IPS-18c (cell line): Measurements from ENCODE around the gene CSMD2.

Experiments
- H3K4me3 ChIP-seq: 2 replicates; pipeline ENCODE4 v1.7.0; 2013; ENCODE audit warnings: low read depth, mild to moderate bottlenecking, low read length, moderate library complexity; ENCODE audit not compliant: insufficient read depth
- H3K9me3 ChIP-seq: one replicate; pipeline ENCODE4 v1.6.1; 2013; ENCODE audit warnings: mild to moderate bottlenecking, low read length, moderate library complexity; ENCODE audit not compliant: control insufficient read depth, insufficient read depth

Gene CSMD2

GRCh38 chr1:33608825-33609400 lies 556.1 kb downstream of the CSMD2 start:
- Histone ChIP-seq H3K9me3 (no peaks in the 10 kb centered on the region), H3K4me3 (no peak overlapping the region)

DNA sequence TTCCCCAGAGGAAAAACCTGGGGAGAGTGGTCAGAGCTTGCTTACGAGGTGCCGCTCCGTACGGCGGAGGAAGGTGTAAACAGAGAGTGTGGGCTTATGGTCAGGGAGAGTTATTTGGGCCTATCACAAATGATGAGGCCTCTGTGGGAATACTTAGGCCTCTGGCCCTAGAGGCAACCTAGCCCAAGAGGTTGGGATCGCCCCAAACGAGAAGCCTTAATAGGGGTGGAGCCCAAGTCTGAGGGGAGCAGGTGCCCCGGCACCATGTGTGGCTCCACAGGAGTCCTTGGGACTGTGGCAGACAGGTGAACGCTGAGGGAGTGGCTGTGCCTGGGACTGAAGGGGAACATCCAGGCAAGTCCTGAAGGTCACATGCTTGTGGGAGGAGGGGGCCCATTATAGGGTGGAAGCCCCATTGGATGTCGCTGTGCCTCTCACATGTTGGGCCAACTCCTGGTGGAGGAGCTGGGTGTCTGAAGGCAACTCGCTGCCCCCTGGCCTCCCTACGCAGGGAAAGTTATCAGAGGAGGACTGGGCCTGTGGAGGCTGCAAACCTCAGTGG lies 557.5 kb downstream of the CSMD2 start:
- Histone ChIP-seq H3K9me3 (no peaks in the 10 kb centered on the region), H3K4me3 (no peak overlapping the region)

DNA sequence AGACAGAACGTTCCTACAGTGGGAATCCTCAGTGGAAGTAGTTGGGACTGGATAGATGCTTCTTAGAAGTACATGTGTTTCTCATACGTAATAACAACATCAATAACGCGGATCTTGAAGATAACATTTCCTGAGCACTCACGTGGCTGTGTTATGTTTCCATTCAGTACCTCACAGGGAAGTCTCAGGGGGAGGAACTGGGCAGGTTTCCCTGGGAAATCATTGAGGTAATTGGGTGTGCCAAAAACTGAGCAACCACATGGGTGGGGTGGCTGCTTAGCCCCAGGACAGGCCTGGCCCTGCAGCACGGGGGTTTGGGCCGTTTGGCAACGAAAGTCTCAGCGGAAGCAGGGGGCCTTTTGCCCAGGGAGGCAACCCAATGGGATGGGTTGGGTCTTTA lies 558.8 kb downstream of the CSMD2 start:
- no peak overlapping the region for H3K4me3 ChIP-seq
- no peaks in the 10 kb centered on the region for H3K9me3 ChIP-seq

DNA sequence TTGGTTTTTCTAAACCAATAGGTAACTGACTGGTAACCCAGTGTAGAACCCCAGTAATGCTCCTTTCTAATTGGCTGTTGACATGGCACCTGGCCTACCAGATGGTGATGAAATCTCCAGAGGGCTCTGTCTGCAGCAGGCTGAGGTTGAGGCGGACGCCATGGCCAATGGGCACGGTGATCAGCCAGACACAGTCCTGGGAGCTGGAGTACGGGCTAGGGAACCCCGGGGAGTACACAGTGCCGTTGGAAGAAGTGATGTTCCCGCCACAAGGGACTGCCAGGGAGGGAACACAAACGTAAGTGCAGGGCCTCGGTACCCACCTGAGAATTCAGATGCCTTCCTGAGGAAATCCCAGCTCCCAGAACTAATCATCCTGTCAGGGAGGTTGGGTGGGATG lies 562.8 kb downstream of the CSMD2 start:
- Histone ChIP-seq H3K9me3 (no peaks in the 10 kb centered on the region), H3K4me3 (no peak overlapping the region)

DNA sequence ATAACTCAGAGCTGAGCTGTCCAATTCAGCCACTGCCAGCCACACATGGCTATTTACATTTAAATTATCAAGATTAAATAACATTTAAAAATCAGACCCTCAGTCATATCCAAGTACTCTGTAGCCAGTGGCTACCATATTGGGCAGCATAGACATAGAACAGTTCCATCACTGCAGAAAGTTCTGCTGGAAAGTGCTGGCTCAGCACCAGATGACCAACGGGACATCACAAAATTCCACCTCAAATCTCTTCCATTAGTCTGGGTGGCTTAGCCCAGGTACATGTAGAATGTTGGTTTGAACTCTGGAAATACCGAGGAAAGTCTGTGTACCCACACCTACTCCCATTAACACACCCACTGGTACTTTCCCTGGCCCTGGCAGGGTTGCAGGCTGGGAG lies 563.3 kb downstream of the CSMD2 start:
- Histone ChIP-seq H3K4me3 (no peak overlapping the region), H3K9me3 (no peaks in the 10 kb centered on the region)

DNA sequence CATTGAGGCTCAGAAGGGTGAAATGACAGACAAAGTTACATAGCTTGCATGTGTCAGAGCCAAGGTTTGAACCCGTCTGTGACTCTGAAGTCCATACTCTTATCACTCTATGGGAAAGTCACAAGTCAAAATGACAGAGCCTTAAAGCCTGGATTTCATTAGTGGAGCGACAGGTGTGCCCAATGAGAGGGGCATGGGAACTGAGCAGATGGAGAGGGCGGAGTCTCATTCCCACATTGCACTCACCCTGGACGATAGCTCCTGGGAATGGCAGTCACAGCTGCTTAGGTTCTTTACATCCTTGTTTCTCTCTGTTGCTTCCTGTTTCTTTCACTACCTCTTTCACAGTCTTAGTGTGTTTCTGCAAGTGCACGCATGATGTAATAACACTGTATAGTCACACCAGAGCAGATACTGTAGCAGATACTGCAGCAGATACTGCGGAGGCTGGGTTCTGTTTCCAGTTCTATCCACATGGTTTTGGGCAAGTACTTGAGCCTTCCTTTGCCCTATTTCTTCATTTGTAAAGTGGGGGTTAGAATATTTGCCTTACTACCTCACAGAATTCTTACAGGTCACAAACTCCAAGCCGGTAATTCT lies 565.4 kb downstream of the CSMD2 start:
- H3K9me3 ChIP-seq = no peaks in the 10 kb centered on the region
- no peak overlapping the region for H3K4me3 ChIP-seq

DNA sequence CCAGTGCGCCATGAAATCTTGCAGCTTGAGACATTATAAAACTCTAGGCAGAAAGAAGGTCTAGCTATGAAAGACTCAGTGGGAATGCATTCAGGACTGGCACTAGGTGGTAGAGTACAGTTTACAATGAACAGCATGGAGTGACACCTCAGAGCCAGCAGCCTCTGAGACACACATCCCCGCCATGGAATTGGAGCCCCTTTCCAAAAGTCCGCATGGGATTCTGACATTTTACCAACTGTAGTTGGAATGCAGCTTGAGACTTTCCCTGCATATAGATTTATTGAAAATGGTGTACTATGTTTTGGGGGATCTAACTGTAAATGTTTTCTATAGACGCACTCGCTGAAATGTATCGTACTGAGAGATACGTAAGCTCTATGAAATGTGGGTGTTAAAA lies 576.3 kb downstream of the CSMD2 start:
- Histone ChIP-seq H3K9me3 (no peaks in the 10 kb centered on the region), H3K4me3 (no peak overlapping the region)

- H3K9me3 ChIP-seq = no peaks in the 10 kb centered on the region
- H3K4me3 ChIP-seq = no peak overlapping the region
Observed at GRCh38 chr1:33586795-33587194, 578.2 kb downstream of the CSMD2 start.

DNA sequence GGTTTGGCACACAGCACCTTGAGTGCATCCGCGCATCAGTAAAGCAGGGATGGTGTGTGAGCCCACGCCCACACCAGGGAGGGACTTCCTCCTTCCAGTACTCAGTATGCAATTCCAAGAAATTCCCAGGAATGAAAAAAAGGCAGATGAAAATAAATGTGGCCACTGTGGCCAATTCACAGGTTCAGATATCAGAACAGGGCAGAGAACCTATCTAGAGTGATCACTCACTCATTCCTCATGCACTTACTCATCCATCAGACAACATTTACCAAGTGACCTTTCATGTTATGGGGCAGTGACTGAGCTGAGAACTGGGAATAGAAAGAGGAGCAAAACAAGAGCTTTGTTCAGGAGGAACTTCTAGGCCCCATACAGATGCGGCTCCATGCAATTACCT lies 578.9 kb downstream of the CSMD2 start:
- Histone ChIP-seq H3K9me3 (no peaks in the 10 kb centered on the region), H3K4me3 (no peak overlapping the region)

DNA sequence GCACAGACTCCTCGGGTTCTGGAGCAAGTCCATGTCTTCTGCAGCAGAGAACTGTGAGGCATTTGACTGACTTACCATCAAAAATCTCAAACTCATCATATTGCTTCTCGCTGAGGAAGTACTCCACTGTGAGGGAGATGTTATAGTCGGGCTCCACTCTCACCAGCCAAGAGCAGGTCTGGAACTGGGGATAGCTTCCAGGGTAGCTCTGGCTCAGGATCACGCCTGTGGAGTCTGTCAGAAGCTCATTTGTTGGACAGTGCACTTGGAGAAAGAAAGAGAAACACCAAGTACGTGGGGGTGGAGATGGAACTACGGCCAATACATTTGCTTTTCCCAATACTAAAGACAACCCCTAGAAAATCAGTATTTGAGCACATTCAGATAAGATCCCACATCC lies 581.5 kb downstream of the CSMD2 start:
- H3K4me3 ChIP-seq = no peak overlapping the region
- H3K9me3 ChIP-seq = no peaks in the 10 kb centered on the region

GRCh38 chr1:33578557-33579448 lies 586.2 kb downstream of the CSMD2 start:
- Histone ChIP-seq H3K9me3 (no peaks in the 10 kb centered on the region), H3K4me3 (no peak overlapping the region)

GRCh38 chr1:33577663-33578062 lies 587.4 kb downstream of the CSMD2 start:
- Histone ChIP-seq H3K4me3 (no peak overlapping the region), H3K9me3 (no peaks in the 10 kb centered on the region)

DNA sequence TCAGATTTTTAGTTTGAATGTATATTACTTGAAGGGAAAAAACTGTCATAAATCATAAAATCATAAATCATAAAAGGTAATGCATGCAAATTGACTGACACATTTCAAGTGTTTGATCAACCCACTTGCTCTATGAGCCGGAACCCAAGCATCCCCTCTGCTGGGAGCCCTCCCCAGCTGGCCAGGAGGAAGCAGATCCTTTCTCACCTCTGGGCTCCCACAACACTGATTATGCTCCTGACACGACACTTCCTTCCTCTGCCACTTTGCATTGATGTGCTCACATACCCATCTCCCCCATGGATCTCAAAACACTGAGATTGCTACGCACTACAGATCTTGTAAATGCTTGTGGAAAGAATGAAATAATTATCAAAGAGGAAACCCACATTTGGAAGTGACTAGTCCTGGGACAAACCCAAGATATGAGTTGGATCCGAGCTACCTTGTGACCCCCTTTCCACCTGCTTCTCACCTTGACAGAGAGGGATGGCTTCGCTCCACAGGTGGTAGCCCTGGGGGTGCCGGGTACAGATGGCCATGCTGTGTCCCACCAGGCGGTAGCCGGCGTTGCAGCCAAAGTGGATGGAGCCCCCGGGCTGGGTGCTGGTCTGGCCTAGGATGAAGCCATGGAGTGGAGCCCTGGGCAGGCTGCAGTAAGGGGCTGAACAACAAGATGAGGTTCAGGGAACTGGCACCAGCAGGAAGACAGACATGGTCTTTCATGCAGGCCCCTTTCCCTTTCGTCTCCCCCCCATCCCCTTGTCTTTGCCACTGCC lies 588.0 kb downstream of the CSMD2 start:
- H3K4me3 ChIP-seq = no peak overlapping the region
- H3K9me3 ChIP-seq = no peaks in the 10 kb centered on the region

DNA sequence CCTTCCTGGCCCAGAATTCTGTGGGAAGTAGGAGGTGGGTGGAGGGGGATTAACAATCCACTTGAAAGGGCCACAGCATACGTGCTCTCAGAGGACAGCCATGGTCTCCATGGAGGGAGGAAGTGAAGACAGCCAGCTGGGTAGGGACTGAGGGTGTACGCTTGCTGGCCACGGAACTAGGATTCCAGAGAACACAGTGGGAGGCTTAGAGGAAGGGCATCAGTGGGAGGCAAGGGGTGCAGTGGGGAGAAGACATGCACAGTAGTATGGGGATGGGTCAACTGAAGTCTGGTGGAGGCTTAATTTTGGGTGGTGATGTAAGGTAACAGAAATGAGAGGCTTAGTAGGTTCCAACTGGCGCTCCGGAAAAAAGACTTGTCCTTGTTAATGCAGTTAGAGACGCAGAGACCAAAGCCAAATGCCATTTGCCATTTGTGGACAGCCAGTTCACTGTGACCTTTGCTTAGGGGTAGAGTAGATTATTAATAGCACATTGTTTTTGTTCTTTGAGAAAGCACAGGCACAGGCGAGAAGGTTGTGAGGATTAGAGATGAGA lies 589.6 kb downstream of the CSMD2 start:
- H3K9me3 ChIP-seq = no peaks in the 10 kb centered on the region

GRCh38 chr1:33573661-33574060 lies 591.4 kb downstream of the CSMD2 start:
- H3K4me3 ChIP-seq = no peak overlapping the region
- H3K9me3 ChIP-seq = no peaks in the 10 kb centered on the region

More for the DNA sequence above, 589.6 kb downstream of the CSMD2 start:
- H3K4me3 ChIP-seq = no peak overlapping the region

GRCh38 chr1:33572387-33572786 lies 592.6 kb downstream of the CSMD2 start:
- no peaks in the 10 kb centered on the region for H3K9me3 ChIP-seq

GRCh38 chr1:33569331-33569730 lies 595.7 kb downstream of the CSMD2 start:
- H3K9me3 ChIP-seq = no peaks in the 10 kb centered on the region
- H3K4me3 ChIP-seq = no peak overlapping the region

More at GRCh38 chr1:33572387-33572786, 592.6 kb downstream of the CSMD2 start:
- no peak overlapping the region for H3K4me3 ChIP-seq
